Measurements from ENCODE around the gene DIP2C.
"Not testable (repeated sequence)": the region's sequence is repeated elsewhere in the genome, so short reads cannot be mapped to it uniquely, and the experiment has no call there.

The DIP2C gene

GRCh38 chr10:436911-437665 lies 252.4 kb downstream of the DIP2C start:
- no peak for DNase-seq

- DNase-seq, result no peak
Measured at GRCh38 chr10:436013-436697, 253.3 kb downstream of the DIP2C start.

- DNase-seq, result no peak
Measured at GRCh38 chr10:435397-435796, 254.1 kb downstream of the DIP2C start.

DNA sequence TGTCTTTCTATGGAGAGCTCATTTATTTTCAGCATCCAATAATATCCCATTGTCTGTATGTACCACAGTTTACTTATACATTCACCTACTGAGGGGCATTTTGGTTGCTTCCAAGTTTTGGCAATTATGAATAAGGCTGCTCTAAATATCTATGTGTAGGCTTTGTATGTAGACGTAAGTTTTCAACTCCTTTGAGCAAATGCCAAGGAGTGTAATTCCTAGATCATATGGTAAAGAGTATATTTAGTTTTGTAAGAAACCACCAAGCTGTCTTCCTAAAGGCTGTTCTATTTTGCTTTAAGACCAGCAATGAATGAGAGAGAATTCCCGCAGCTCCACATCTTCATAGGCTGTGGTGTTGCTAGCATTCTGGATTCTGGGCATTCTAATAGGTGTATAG lies 259.8 kb downstream of the DIP2C start:
- DNase-seq, result no peak

DNA sequence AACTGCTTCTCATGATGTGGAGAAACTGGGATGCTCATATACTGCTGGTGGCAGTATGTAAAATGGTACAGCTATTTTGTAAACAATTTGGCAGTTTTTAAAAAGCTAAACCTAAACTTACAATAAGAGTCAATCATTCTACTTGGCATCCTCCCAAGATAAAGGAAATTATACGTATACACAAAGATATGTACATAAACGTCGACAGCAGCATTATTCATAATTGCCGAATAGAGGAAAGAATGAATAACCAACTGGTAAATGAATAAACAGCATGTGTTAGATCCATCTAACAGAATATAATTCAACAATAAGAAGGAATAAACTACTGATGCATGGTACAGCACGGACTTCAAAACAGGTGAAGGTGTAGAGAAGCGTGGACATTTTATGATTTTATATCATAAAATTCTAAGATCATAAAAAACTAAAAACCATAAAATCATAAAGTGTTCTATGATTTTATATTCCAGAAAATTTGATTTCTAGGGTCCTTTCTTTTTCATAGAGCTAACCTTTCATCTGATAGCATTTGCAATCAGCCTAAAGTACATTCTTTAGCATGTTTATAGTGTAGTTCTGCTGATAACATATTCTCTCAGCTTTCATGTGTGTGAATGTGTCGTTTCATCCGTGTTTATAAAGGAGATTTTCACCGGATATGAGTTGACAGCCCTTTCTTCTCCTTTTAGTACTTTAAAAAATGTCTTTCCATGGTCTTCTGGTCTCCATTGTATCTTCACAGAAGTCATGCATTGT lies 261.5 kb downstream of the DIP2C start:
- no peak for DNase-seq

DNA sequence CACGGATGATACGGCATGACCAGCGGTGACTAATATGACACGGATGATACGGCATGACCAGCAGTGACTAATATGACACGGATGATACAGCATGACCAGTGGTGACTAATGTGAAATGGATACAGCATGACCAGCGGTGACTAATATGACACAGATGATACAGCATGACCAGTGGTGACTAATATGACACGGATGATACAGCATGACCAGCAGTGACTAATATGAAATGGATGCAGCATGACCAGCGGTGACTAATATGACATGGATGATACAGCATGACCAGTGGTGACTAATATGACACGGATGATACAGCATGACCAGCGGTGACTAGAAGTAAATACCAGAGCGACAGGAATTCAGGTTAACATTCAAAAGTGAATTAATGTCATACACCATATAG lies 264.1 kb downstream of the DIP2C start:
- not testable (repeated sequence) for DNase-seq

GRCh38 chr10:424724-425123 lies 264.7 kb downstream of the DIP2C start:
- not testable (repeated sequence) for DNase-seq

- no peak for DNase-seq
Measured at GRCh38 chr10:423178-423577, 266.3 kb downstream of the DIP2C start.

GRCh38 chr10:422675-423074 lies 266.8 kb downstream of the DIP2C start:
- no peak for DNase-seq

- DNase-seq, result no peak
Measured at GRCh38 chr10:422241-422640, 267.2 kb downstream of the DIP2C start.

GRCh38 chr10:421170-421569 lies 268.3 kb downstream of the DIP2C start:
- no peak for DNase-seq

GRCh38 chr10:420154-421121 lies 269.0 kb downstream of the DIP2C start:
- no peak for DNase-seq

GRCh38 chr10:418894-419293 lies 270.6 kb downstream of the DIP2C start:
- no peak for DNase-seq

- DNase-seq, result no peak
Measured at GRCh38 chr10:418226-418625, 271.2 kb downstream of the DIP2C start.

GRCh38 chr10:416091-416515 lies 273.4 kb downstream of the DIP2C start:
- no peak for DNase-seq

DNA sequence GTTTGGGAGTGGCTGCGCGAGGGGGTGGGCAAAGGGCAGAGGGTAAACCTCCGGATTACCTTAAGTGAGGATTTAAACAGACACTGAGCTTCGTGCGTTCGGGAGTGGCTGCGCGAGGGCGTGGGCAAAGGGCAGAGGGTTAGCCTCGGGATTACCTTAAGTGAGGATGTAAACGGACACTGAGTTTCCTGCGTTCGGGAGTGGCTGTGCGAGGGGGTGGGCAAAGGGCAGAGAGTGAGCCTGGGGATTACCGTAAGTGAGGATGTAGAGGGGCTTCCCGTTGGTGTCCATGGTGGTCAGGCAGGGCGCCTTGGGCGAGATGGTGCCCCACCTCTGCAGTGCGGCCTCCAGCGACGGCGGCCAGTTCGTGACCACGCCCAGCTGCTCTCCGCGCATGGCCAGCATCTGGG lies 275.8 kb downstream of the DIP2C start:
- DNase-seq, result no peak

GRCh38 chr10:412109-412508 lies 277.4 kb downstream of the DIP2C start:
- no peak for DNase-seq

GRCh38 chr10:411603-412002 lies 277.9 kb downstream of the DIP2C start:
- DNase-seq, result no peak

DNA sequence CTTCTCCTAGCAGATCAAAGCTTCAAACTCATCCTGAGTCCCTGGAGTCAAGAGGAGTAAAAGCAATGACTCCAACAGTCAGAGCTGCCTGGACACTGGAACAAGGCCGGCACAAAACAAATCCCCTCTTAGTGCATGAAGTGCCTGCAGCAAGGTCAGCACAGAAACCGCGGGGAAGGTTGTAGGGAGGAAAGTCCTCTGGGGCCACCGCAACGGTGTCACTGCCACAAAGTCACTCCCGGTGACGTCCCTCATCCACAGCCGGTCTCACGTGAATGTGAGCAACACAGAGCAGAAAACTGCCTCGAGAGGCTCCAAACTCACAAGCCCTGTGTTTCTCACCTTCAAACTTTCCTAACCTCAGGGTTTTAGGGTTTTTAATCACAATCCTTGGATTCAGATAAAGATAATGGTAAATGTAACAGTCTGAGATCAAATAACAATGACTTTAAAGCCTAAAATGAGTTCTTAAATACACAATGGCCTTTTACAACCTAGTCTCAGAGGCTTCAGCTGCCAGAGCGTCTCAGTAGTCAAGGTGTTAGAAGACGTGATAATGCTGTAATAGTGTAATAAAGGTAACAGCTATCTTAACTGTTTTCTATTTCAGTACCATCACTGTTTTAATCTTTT lies 279.9 kb downstream of the DIP2C start:
- DNase-seq, result no peak

DNA sequence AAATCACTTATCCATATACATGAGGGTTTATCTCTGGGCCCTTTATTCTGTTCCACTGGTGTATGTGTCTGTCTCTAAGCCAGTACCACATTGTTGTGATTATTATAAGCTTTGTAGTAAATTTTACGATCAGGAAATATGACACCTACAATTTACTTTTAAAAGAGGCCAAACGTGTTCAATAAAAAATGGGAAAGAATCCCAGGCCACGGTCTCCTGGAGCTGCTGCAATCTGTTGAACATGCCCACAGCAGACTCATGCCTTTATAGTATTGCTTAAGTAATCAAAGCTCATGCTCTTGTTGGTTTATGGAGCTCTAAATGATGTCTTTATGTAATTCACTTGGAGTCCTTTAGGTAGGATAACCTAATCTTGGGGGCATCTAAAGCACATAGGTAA lies 281.2 kb downstream of the DIP2C start:
- no peak for DNase-seq

- no peak for DNase-seq
Measured at GRCh38 chr10:406976-407375, 282.5 kb downstream of the DIP2C start.

DNA sequence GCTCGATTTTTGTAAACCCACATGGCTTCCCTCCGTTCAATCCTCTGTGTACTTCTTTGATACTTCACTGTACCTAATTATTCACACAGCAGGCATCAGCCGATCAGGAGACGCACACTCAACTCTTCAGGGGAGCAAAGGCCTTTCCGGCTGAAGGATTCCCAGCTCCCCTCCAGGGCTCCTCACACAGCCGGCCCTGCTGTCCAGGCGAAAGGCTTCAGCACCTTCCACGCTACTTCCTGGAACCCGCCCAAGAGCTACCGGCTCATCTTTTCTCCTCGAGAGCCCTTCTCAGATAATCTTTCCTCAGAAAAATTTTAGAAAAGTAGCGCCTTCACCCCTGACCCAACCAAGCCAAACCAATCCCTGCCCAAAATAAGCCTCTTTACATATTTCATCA lies 283.8 kb downstream of the DIP2C start:
- DNase-seq, result no peak

Measured in activated CD4-positive, alpha-beta T cell treated with anti-CD3 and anti-CD28 coated beads, Interleukin-2, Interleukin-6, amounts not matched to agents 100 ng/mL and 50 ng/mL, durations not matched to agents 16 hours and 8 hours (primary cell).